HUES64 (cell line): Measurements from ENCODE around the gene GRAMD1C.

ENCODE experiments used
- H3K27ac ChIP-seq: 2 replicates; pipeline ENCODE4 v1.7.0; 2013; ENCODE audit warnings: low read depth, low read length, inconsistent platforms
- H3K27me3 ChIP-seq: 2 replicates; pipeline ENCODE4 v1.6.1; 2013; ENCODE audit warnings: mild to moderate bottlenecking, low read length; ENCODE audit not compliant: insufficient read depth
- H3K36me3 ChIP-seq: 2 replicates; pipeline ENCODE4 v1.6.1; 2013; ENCODE audit warnings: mild to moderate bottlenecking, low read length; ENCODE audit not compliant: insufficient read depth
- H3K4me1 ChIP-seq: 2 replicates; pipeline ENCODE4 v1.6.1; 2013; ENCODE audit warnings: mild to moderate bottlenecking, low read length, moderate library complexity; ENCODE audit not compliant: insufficient read depth
- H3K4me3 ChIP-seq: 2 replicates; pipeline ENCODE4 v1.5.1; 2013; ENCODE audit warnings: mild to moderate bottlenecking, low read length, moderate library complexity
- H3K9ac ChIP-seq: 2 replicates; pipeline ENCODE4 v1.6.1; 2013; ENCODE audit warnings: mild to moderate bottlenecking, low read depth, low read length
- H3K9me3 ChIP-seq: 2 replicates; pipeline ENCODE4 v1.6.1; 2013; ENCODE audit warnings: low read depth, low read length; ENCODE audit not compliant: insufficient read depth
- WGBS: fragments of 150-250, 120-280 bp; methylation state at CpG from one replicate; pipeline ENCODE4 v1.1.7; 2013; ENCODE audit warnings: missing lambda C conversion rate; 5-methylcytosine and 5-hydroxymethylcytosine counted together

Gene GRAMD1C

DNA sequence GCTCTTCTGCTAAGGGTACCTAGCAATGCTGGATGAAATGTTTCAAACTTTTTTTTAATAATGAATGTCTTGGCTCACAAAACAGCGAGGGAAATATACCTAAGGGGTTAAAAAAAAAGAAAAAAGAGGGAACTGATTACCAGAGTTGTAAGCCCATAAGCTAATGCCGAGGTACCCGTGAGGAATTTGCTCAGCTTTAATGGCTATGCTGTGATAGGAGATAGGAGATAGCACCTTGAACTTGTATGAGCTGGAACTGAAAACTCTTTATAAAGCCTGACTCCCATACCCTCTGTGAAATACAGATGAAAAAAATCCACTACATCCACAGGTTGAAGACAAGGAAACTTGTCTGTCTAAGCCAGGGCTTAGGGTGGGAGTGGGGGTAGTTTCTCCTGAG lies 13.9 kb downstream of the GRAMD1C start:
- Histone ChIP-seq H3K9me3 (no peaks in the 10 kb centered on the region), H3K27me3 (no peaks in the 10 kb centered on the region), H3K9ac (no peak overlapping the region), H3K4me1 (no peaks in the 10 kb centered on the region), H3K36me3 (no peaks in the 10 kb centered on the region), H3K4me3 (no peak overlapping the region), H3K27ac (no peak overlapping the region)
- 92% methylated on average over 3 of the region's 3 CpGs for WGBS

DNA sequence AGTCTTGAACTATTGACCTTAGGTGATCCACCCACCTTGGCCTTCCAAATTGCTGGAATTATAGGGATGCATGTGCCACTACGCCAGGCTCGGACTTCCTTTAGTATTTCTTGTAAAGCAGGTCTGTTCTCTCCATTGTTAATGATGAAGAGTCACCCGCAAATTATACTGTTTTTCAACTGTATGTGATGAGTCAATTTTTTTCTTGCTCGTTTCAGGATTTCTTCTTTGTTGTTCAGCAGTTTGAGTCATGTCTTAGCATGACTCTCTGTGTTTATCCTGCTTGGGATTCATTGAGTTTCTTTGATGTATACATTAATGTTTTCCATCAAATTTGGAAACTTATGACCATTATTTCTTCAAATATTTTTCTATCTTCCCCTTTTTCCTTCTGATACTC lies 28.9 kb downstream of the GRAMD1C start:
- Histone ChIP-seq H3K27ac (no peak overlapping the region), H3K4me3 (no peak overlapping the region), H3K36me3 (no peaks in the 10 kb centered on the region), H3K9ac (no peak overlapping the region), H3K9me3 (no peaks in the 10 kb centered on the region), H3K27me3 (no peaks in the 10 kb centered on the region), H3K4me1 (no peaks in the 10 kb centered on the region)
- 82% methylated on average over 4 of the region's 4 CpGs for WGBS

DNA sequence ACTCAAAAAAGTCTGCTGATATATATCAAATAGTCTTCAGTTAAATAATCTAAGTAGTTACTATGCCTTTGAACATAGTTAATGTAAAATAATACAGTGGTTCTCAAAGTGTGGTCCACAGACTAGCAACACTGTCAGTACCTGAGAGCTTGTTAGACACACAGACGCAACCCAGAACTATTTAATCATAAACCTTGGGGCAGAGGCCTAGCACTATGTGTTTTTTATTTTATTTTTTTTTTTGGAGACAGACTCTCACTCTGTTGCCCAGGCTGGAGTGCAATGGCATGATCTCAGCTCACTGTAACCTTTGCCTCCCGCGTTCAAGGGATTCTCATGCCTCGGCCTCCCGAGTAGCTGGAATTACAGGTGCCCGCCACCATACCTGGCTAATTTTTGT lies 34.7 kb downstream of the GRAMD1C start:
- Histone ChIP-seq H3K27ac (no peak overlapping the region), H3K36me3 (no peaks in the 10 kb centered on the region), H3K4me3 (no peak overlapping the region), H3K9ac (no peak overlapping the region), H3K9me3 (no peaks in the 10 kb centered on the region), H3K27me3 (no peaks in the 10 kb centered on the region), H3K4me1 (no peaks in the 10 kb centered on the region)
- WGBS = 95% methylated on average over 6 of the region's 6 CpGs

DNA sequence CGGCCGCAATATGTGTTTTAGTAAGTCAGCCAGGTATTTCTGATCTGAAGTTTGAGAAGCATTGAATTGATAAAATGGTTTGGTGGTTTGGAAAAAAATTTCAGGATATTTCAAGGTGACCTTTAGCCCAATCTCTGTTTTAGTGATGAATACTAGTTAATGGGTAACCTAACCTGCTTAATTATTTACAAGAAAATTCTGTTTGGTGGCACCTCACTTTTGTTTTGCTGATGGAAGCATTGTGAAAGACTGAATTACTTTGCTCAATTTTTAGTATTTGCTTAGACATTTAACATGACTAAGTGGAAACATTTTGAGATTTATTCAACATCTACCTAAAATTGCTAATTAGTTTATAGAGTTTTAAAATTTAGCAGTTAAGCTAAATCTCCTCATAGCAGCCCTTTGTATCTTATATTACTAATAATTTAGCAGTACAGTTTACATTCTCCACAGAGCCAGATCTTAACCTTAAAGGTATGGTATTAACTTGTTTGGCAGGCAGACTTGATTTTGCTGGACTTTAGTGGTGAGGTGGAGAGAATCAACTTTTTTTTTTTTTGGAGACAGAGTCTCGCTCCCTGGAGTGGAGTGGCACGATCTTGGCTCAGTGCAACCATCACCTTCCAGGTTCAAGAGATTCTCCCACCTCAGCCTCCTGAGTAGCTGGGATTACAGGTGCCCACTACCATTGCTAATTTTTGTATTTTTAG lies 35.4 kb downstream of the GRAMD1C start:
- WGBS = 97% methylated on average over 4 of the region's 4 CpGs
- Histone ChIP-seq H3K4me1 (no peaks in the 10 kb centered on the region), H3K27ac (no peak overlapping the region), H3K4me3 (no peak overlapping the region), H3K36me3 (no peaks in the 10 kb centered on the region), H3K27me3 (no peaks in the 10 kb centered on the region), H3K9me3 (no peaks in the 10 kb centered on the region), H3K9ac (no peak overlapping the region)

DNA sequence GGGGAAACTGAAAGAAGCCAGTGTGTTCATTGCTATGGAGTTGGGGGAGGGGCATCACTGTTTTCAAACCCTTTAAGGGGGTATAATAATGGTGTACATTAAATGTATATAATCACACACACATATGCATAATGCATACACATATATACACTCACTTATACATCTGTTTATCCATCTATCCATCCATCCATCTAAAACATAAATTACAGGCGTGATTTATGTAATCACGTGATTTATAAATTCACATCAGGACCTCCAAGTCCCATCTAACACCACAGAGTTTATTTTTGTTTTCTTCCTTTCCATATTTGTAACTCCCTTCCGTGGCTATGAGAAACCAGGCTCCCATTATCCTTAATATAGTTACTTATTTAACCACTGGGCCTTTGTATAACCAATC lies 39.8 kb downstream of the GRAMD1C start:
- H3K4me1 ChIP-seq = no peaks in the 10 kb centered on the region
- no peak overlapping the region for H3K27ac ChIP-seq
- no peak overlapping the region for H3K9ac ChIP-seq
- WGBS = 91% methylated on average over 3 of the region's 3 CpGs
- no peaks in the 10 kb centered on the region for H3K36me3 ChIP-seq
- H3K27me3 ChIP-seq = no peaks in the 10 kb centered on the region
- no peaks in the 10 kb centered on the region for H3K9me3 ChIP-seq
- H3K4me3 ChIP-seq = no peak overlapping the region

DNA sequence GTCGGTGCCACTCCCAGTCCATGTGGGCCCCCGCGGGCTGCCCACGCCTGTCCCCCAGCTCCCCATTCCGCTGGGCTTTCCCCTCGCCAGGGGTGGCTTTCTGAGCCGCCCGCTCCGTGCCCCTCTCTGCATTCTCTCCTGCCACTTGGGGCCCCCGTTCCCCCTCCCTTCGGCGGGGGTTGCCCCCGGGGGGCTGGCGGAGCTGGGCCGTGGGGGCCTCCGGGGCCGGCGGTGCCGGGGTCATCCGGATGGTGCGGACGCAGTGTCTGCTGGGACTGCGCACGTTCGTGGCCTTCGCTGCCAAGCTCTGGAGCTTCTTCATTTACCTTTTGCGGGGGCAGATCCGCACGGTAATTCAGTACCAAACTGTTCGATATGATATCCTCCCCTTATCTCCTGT lies 46.5 kb downstream of the GRAMD1C start:
- H3K36me3 ChIP-seq = no peaks in the 10 kb centered on the region; the same call in 1 of the 2 replicates
- H3K27ac ChIP-seq = no peak overlapping the region
- H3K27me3 ChIP-seq = no peaks in the 10 kb centered on the region
- no peaks in the 10 kb centered on the region for H3K9me3 ChIP-seq
- no peak overlapping the region for H3K9ac ChIP-seq
- peaks cover 5% of the 10 kb centered on the region; the same call in 1 of the 2 replicates for H3K4me1 ChIP-seq
- no peak overlapping the region for H3K4me3 ChIP-seq
- WGBS = 96% methylated on average over 30 of the region's 30 CpGs

DNA sequence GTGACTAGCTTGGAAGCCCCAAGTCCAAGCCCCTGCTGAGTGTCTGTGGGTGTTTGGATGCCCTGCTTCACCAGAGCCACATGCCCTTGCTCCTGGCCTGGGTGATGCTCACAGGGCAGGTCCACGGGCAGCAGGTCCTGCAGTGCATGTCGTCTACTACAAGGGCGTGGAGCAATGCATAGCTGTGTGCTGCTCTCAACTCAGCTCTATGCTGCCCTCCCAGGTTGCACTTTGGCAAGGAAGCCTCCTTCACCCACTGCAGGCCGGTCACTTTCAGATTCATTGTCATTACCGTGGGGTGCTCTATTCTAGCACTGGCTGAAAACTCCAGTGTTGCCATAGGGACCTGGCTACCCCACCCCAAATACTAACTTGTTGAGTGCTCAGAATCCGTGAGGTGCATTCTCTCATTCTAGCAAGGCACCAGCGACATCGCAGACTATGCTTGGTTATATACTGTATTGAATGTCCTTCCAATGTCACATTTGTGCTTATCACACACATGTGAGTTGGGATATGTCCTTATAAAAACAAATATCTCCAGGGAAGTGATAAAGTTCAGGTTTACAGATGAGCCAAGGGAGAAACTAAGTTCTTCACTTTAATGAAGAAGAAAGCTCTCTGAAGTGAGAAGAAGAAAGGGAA lies 51.8 kb downstream of the GRAMD1C start:
- Histone ChIP-seq H3K4me3 (no peak overlapping the region), H3K27me3 (no peaks in the 10 kb centered on the region), H3K4me1 (peaks cover 5% of the 10 kb centered on the region; the same call in 1 of the 2 replicates), H3K27ac (no peak overlapping the region), H3K36me3 (no peaks in the 10 kb centered on the region), H3K9ac (no peak overlapping the region), H3K9me3 (no peaks in the 10 kb centered on the region)
- WGBS = 82% methylated on average over 8 of the region's 8 CpGs

DNA sequence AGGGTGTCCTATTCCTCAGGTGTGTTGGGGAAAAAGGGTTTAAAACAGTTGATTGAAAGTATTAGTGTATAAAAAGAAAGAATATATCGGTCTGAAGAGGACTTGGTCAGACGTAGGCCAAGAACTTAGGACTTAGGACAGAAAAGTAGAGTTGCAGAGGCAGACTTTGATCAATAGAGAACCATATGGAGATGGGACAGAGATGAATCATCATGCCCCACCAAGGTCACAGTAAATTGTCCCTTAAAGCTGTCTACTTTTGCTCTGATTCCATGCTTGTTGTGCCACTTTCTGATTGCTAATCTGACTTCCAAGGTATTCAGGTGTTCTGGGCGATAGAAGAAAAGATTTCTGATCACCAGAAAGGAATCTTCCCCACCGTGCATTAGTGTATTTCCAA lies 56.3 kb downstream of the GRAMD1C start:
- Histone ChIP-seq H3K4me1 (0 out of 2 replicates have a peak, but pooled peaks cover 7% of the 10 kb centered on the region), H3K27me3 (no peaks in the 10 kb centered on the region), H3K4me3 (no peak overlapping the region), H3K9me3 (no peaks in the 10 kb centered on the region), H3K27ac (no peak overlapping the region), H3K9ac (no peak overlapping the region), H3K36me3 (no peaks in the 10 kb centered on the region)
- WGBS = 93% methylated on average over 4 of the region's 4 CpGs

DNA sequence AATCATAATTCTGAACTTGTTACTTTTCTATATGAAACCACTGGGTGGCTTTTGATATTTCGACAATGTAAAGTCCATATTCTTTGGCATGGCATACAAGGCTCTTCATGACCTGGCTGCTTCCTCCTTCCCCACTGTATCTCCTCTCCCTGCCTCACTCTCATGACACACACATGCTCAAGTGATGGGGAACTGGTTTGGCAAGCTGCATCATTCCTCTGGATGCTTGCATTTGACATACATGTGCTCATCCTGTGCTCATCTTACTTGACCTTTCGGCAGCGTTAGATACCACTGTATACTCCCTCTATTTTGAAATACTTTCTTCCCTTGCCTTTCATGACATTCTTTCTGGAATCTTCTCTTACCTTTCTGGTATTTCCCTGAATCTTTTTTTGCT lies 57.4 kb downstream of the GRAMD1C start:
- Histone ChIP-seq H3K4me3 (no peak overlapping the region), H3K4me1 (0 out of 2 replicates have a peak, but pooled peaks cover 7% of the 10 kb centered on the region), H3K27ac (no peak overlapping the region), H3K9ac (no peak overlapping the region), H3K36me3 (no peaks in the 10 kb centered on the region), H3K9me3 (no peaks in the 10 kb centered on the region), H3K27me3 (no peaks in the 10 kb centered on the region)
- WGBS = 92% methylated on average over 3 of the region's 3 CpGs

DNA sequence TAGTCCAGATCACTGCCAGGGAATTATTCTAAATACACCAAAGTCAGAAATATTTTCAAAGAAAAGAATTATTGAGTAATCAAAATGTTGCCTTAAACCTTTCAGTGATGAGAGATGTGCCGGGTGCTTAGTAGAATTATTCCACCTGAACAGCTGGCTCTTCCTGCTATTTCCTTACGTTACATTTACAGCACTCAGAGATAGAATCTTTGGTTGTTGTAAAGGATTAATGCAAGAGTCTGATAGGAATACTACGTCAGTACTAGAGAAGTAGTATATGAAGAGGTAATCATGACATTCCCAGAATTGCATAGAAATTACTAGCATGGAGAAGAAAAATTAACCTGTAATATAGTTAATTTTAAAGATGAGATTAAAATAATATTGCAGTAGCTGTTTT lies 58.3 kb downstream of the GRAMD1C start:
- WGBS = 89% methylated on average over 3 of the region's 3 CpGs
- no peaks in the 10 kb centered on the region for H3K9me3 ChIP-seq
- H3K4me1 ChIP-seq = 0 out of 2 replicates have a peak, but pooled peaks cover 7% of the 10 kb centered on the region
- no peak overlapping the region for H3K27ac ChIP-seq
- H3K36me3 ChIP-seq = no peaks in the 10 kb centered on the region
- no peak overlapping the region for H3K9ac ChIP-seq
- no peaks in the 10 kb centered on the region for H3K27me3 ChIP-seq
- no peak overlapping the region for H3K4me3 ChIP-seq

DNA sequence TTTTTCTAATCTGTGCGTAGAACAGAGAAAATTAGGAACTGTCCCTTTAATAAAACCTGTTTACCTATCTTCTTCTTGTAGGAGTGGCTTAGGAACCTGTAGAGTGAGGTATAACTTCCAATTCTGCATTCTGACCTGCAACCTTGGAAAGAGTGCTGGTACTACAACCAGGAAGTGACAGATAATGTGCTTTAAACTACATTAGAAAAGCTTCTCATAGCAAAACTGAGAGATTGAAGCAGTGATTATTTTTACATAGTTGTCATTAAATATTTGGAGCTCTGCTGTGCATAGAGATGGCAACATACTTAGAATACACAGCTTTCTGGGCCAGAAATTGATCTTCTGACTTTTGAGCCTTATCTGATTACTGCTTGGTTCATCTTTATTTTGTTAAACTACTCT lies 58.8 kb downstream of the GRAMD1C start:
- WGBS = no CpG with 5 or more reads among the region's 1 CpG
- Histone ChIP-seq H3K9me3 (no peaks in the 10 kb centered on the region), H3K36me3 (no peaks in the 10 kb centered on the region), H3K4me1 (0 out of 2 replicates have a peak, but pooled peaks cover 7% of the 10 kb centered on the region), H3K4me3 (no peak overlapping the region), H3K27me3 (no peaks in the 10 kb centered on the region), H3K27ac (no peak overlapping the region), H3K9ac (no peak overlapping the region)
